ENCODE measurements around the gene LRMDA.

Gene LRMDA

GRCh38 chr10:75939541-75939940 lies 508.1 kb downstream of the LRMDA start:
- DNase-seq: no peak

GRCh38 chr10:75940742-75941141 lies 509.3 kb downstream of the LRMDA start:
- DNase-seq: no peak

DNA sequence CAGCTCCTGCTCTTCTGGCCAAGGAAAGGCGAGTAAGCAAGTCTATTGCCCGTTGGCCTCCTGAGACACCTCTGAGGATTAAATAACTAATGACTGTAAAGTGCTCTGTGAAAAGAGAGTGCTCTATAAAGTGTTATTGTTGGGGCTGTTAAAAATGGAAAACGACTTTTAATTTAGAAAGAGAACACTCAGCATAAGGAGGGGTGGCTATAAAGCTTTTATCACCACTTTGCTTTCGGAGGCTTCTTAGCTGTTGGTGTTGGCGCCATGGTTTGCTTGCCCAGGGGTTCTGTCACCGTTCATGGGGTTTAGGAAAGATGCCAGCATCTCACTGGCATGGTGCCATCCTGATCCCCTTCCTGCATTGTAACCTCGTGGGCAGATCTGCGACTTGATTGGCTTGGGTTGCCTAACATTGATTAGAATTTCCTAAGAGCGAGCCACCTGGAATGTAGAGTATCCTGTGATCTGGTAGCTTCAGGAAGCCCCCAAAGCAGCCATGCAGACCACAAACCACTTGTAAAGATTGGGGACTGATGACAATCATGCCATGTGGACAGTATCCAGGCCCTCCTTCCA lies 509.9 kb downstream of the LRMDA start:
- DNase-seq: no peak

GRCh38 chr10:75944061-75944460 lies 512.6 kb downstream of the LRMDA start:
- no peak for DNase-seq

DNA sequence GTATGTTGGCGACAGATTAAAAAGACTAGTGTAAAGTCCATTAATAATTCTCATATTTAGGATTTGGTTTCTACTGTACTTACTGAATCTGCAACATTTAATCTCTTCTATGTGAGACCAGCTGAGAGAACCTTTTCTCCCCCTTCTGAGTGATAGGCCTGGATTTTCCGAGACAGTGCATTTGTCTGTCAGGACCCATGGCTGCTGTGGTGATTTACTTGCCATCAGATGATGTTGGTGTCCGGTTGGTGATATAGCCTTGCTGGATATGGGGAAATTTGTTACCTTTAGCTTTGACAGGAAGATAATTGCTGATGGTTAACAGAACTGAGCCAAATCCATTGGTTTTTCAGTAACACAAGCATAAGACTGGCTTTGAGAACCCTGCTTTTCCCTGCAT lies 517.2 kb downstream of the LRMDA start:
- DNase-seq: no peak

- no peak for DNase-seq
Measured at GRCh38 chr10:75950307-75950706, 518.9 kb downstream of the LRMDA start.

GRCh38 chr10:75950997-75951589 lies 519.7 kb downstream of the LRMDA start:
- no peak for DNase-seq

- no peak for DNase-seq
Measured at GRCh38 chr10:75951627-75952026, 520.2 kb downstream of the LRMDA start.

DNA sequence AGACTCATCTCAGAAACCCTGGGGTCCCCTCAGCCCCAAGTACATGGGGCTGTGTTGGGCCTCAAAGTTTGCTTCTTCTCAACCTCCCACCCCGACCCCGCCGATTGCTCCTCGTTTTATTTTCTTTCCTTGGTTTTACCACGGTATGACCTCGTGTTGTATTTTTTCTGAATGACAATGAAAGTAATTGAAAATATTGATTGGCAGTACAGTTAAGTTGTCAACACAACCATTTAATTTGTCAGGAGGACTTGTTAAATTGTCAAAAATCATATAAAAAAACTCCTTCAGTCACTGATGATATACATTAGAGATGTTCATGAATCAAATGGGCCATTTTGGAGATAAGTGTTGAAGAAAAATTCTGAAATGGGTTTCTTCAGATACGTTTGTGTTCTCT lies 520.7 kb downstream of the LRMDA start:
- DNase-seq: no peak

GRCh38 chr10:75954486-75954885 lies 523.1 kb downstream of the LRMDA start:
- DNase-seq: no peak

GRCh38 chr10:75955973-75956502 lies 524.6 kb downstream of the LRMDA start:
- no peak for DNase-seq

DNA sequence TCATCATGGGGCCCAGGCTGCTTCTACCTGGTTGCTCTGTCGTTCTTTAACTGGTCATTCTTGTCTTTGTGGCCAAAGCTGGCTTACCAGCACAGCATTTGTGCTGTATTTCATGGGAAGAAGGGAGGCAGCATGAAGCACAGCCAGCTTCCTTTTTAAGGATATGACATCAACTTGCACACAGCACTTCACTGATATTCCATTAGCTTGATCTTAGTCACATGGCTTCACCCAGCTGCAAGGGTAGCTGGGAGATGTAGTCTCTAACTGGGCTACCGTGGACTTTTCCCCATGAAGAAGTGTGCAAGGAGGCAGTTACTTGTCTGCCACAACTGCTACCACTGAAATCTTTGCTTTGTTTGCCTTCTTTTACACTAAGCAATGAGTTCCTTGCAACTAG lies 525.2 kb downstream of the LRMDA start:
- DNase-seq: no peak

DNA sequence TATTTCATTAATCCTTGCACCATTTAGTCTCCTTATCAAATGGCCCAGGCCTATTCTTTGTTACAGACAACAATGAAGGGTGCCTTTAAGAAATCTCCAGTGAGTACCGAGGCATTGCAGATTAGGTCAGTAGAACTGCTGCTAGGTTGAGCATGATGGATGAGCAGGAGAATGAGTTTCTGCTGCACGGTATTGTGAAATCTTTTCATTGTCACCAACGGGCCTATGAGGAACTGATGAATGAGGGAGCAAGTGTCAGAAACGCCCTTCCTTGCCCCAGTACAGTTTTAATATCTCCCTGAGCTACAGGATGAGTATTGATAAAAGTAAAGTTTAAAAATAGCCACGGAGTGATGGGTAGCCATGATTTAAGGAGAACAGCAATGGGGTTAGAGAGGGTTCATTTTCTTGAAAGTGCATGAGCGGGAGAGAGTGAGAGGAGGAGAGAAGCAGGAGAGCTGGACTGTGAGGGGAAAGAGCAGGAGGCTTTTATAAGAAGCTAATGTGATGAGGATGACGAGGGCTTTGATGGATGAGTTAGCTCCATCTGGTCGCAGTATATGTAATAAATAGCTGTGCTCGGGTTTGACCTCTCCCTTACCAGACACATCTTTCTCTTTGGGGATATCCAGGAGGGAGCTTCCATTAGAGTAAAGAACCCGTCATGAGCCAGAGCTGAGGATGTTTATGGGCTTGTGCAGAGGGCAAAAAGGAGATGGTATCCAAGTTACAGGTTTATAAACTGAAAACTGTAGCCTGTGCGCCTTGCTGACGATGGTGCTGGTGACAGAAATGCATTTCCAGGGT lies 526.1 kb downstream of the LRMDA start:
- no peak for DNase-seq

- DNase-seq: no peak
Measured at GRCh38 chr10:75959209-75959608, 527.8 kb downstream of the LRMDA start.

- no peak for DNase-seq
Measured at GRCh38 chr10:75959912-75960311, 528.5 kb downstream of the LRMDA start.

GRCh38 chr10:75962395-75963061 lies 531.1 kb downstream of the LRMDA start:
- DNase-seq: no peak

DNA sequence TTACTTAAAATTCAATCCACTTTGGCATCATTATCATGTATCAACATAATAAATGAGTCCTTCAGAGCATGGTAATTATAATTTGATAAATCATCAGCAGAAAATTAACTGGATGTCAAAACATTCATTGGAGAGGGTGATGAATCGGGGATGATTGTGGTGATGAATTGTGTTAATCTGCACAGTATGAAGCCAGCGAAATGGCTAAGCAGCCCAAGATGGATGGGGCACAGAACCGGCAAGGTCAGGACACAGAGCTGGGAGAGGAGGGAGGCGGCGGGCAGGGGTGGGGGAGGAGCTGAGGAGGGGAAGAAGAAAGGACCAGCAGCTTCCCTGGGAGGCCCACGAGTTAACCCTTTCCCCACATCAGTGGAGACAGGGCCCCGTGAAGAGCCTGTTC lies 536.1 kb downstream of the LRMDA start:
- DNase-seq: no peak

- DNase-seq: no peak
Measured at GRCh38 chr10:75969031-75969430, 537.6 kb downstream of the LRMDA start.

- DNase-seq: no peak
Measured at GRCh38 chr10:75971402-75972211, 540.2 kb downstream of the LRMDA start.

- no peak for DNase-seq
Measured at GRCh38 chr10:75972491-75973276, 541.3 kb downstream of the LRMDA start.

- DNase-seq: no peak
Measured at GRCh38 chr10:75974080-75974479, 542.7 kb downstream of the LRMDA start.

DNA sequence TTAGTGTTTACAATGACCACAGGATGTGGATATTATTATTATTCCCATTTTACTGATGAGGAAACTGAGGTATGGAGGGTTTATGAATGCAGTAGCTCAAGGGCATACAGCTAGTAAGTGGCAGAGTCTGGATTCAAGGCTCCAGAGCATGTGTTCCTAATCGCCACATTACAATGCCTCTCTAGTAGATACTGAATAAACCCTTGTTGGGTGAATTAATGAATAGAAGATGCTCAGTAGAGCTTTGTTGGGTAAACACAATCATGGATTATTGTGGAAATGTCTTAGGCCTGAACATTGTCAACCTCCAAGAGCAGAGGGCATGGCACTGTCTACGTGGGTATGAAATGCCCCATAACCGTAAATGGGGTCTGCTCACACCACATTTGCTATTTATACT lies 545.3 kb downstream of the LRMDA start:
- no peak for DNase-seq
